Endodermal cell (in vitro differentiated cells): ENCODE results near the gene FOS. TPM values are rescaled to one million over a fixed set of nuclear protein-coding genes. Genes with fewer than 3 reads are reported as not detected.

ENCODE experiments used
- DNase-seq: peaks from one replicate; pipeline ENCODE4 v3.0.0-alpha.2; 2017
- H3K27ac ChIP-seq: 2 replicates; pipeline ENCODE4 v1.5.1; 2013; ENCODE audit warnings: mild to moderate bottlenecking, low read depth, low read length, moderate library complexity
- H3K27me3 ChIP-seq: 2 replicates; pipeline ENCODE4 v1.6.1; 2013; ENCODE audit warnings: mild to moderate bottlenecking, low read length, moderate library complexity; ENCODE audit not compliant: insufficient read depth, control insufficient read depth, poor library complexity, severe bottlenecking
- H3K36me3 ChIP-seq: 2 replicates; pipeline ENCODE4 v1.7.0; 2013; ENCODE audit warnings: mild to moderate bottlenecking, low read length, moderate library complexity; ENCODE audit not compliant: control insufficient read depth, insufficient read depth
- H3K4me1 ChIP-seq: one replicate; pipeline ENCODE4 v1.7.0; 2013; ENCODE audit warnings: low read length; ENCODE audit not compliant: control insufficient read depth, insufficient read depth
- H3K4me3 ChIP-seq: 2 replicates; pipeline ENCODE4 v1.5.1; 2013; ENCODE audit warnings: mild to moderate bottlenecking, low read length, moderate library complexity
- H3K9ac ChIP-seq: 2 replicates; pipeline ENCODE4 v1.6.1; 2013; ENCODE audit warnings: mild to moderate bottlenecking, low read length, moderate library complexity; ENCODE audit not compliant: poor library complexity, severe bottlenecking; ENCODE audit errors: extremely low read depth
- H3K9me3 ChIP-seq: 2 replicates; pipeline ENCODE4 v1.6.1; 2013; ENCODE audit warnings: mild to moderate bottlenecking, low read length, moderate library complexity; ENCODE audit not compliant: control insufficient read depth
- H3K27ac Mint-ChIP-seq: 2 replicates; pipeline ENCODE4 v1.8.0; 2020; ENCODE audit warnings: mixed read lengths
- H3K27me3 Mint-ChIP-seq: 2 replicates; pipeline ENCODE4 v1.8.0; 2021; ENCODE audit warnings: mild to moderate bottlenecking, mixed read lengths; ENCODE audit not compliant: insufficient read depth
- H3K36me3 Mint-ChIP-seq: 2 replicates; pipeline ENCODE4 v1.8.0; 2020; ENCODE audit warnings: low read depth, mixed read lengths
- H3K4me1 Mint-ChIP-seq: 2 replicates; pipeline ENCODE4 v1.8.0; 2020; ENCODE audit warnings: mixed read lengths
- H3K4me3 Mint-ChIP-seq: 2 replicates; pipeline ENCODE4 v1.8.0; 2020; ENCODE audit warnings: mild to moderate bottlenecking, moderate library complexity, mixed read lengths
- H3K9me3 Mint-ChIP-seq: 2 replicates; pipeline ENCODE4 v1.8.0; 2020; ENCODE audit warnings: mild to moderate bottlenecking, mixed read lengths
- WGBS, 2 experiments: methylation state at CpG; one replicate each; pipeline versions ENCODE4 v1.1.5 to v1.1.7; 2013; ENCODE audit warnings: missing lambda C conversion rate in 2 of 2, mixed read lengths in 1 of 2; ENCODE audit not compliant: insufficient coverage in 1 of 2, insufficient read length in 1 of 2; 5-methylcytosine and 5-hydroxymethylcytosine counted together
- total RNA-seq, 2 donors: library from RNA; stranded (reverse); fragmentation: NEBNext Ultra II Directional in 1 of 2; extraction: Animal tissue kit (Norgen Biotek cat#: 25700) in 1 of 2; gene quantifications; 2 replicates in 1 of 2; 3 replicates in 1 of 2; pipeline ENCODE4 v1.2.1, GENCODE V29; 2021
- TF ChIP-seq, protein P1 (sequence below): fragments of 200-600 bp; sonication (generic); conservative IDR thresholded peaks from 2 replicates; pipeline ENCODE4 v1.5.0; 2021; ENCODE audit warnings: antibody characterized with exemption, mild to moderate bottlenecking

The FOS gene
- total RNA-seq, 2 donors from 2014 or later, result 10.3 to 14.0 TPM

DNA sequence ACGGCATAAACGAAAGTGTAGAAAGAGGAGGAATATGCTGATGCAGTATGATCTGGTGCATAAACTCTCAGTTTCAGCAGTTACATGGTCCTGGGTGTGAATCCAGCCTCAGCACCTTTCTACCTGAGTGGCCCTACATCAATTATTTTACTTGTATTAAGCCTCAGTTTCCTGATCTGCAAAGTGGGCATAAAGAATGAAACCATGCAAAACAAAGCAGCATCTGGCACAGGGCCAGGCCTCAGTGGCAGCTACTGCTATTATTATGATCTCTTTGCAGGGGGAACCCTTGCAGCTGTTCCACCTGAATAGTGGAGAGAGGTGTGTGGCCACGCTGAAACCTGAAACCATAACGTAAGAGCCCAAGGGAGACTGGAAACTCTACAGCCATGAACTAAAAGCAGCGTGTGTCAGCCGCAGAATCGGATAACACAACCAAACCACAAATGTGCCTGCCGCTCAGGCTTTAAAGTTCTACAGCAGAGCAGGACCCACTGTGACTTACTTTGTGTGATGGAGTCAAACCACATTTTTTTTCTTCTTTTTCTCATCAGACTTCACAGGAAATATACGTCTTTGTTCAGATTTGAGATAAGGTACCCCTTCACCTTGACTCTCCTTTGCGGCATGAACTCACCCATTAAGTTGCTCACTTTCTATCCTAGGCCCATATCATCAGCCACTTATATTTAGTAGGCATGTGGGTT is 29.2 kb upstream of the FOS start:
- no peaks in the 10 kb centered on the region for H3K36me3 ChIP-seq
- Mint-ChIP-seq H3K27me3 (no peaks in the 10 kb centered on the region), H3K4me3 (no peak overlapping the region), H3K9me3 (no peaks in the 10 kb centered on the region), H3K36me3 (no peaks in the 10 kb centered on the region), H3K4me1 (peaks cover 10% of the 10 kb centered on the region), H3K27ac (no peak overlapping the region)
- H3K9ac ChIP-seq, result no peak overlapping the region
- no peaks in the 10 kb centered on the region for H3K9me3 ChIP-seq
- H3K27me3 ChIP-seq, result no peaks in the 10 kb centered on the region
- H3K4me1 ChIP-seq, result no peaks in the 10 kb centered on the region
- 90 to 92% methylated on average over 6 to 10 of the region's 10 CpGs for WGBS, 2 experiments
- no peak overlapping the region for H3K27ac ChIP-seq
- no peak overlapping the region for H3K4me3 ChIP-seq
- TF ChIP-seq, protein P1, sequence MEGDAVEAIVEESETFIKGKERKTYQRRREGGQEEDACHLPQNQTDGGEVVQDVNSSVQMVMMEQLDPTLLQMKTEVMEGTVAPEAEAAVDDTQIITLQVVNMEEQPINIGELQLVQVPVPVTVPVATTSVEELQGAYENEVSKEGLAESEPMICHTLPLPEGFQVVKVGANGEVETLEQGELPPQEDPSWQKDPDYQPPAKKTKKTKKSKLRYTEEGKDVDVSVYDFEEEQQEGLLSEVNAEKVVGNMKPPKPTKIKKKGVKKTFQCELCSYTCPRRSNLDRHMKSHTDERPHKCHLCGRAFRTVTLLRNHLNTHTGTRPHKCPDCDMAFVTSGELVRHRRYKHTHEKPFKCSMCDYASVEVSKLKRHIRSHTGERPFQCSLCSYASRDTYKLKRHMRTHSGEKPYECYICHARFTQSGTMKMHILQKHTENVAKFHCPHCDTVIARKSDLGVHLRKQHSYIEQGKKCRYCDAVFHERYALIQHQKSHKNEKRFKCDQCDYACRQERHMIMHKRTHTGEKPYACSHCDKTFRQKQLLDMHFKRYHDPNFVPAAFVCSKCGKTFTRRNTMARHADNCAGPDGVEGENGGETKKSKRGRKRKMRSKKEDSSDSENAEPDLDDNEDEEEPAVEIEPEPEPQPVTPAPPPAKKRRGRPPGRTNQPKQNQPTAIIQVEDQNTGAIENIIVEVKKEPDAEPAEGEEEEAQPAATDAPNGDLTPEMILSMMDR, result no peak
- no peak for DNase-seq

DNA sequence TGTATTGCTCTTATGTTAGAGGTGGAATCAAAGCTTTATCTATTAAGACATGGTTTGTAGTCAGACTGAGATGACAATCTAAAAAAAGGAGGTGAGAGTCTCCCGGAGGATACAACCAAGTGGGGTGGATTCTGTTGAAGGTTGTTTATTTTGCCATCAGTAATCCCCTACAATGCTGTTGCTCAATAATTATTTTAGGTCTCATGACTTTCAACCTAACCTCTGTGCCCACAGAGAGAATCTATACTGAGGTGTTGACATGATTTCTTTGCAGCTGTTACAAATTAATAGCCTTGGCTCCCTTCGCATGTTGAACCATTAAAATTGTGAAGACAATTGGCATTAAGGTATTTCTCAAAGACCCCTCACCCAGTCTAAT is 28.7 kb upstream of the FOS start:
- Mint-ChIP-seq H3K27me3 (no peaks in the 10 kb centered on the region), H3K4me1 (peaks cover 16% of the 10 kb centered on the region), H3K4me3 (no peak overlapping the region), H3K9me3 (no peaks in the 10 kb centered on the region), H3K27ac (no peak overlapping the region), H3K36me3 (no peaks in the 10 kb centered on the region)
- Histone ChIP-seq H3K9me3 (no peaks in the 10 kb centered on the region), H3K4me3 (no peak overlapping the region), H3K27ac (no peak overlapping the region), H3K36me3 (no peaks in the 10 kb centered on the region), H3K4me1 (no peaks in the 10 kb centered on the region), H3K27me3 (no peaks in the 10 kb centered on the region), H3K9ac (no peak overlapping the region)
- TF ChIP-seq, protein P1, result no peak
- no peak for DNase-seq
- WGBS, 2 experiments, result 90 to 92% methylated on average over 2 of the region's 2 CpGs

DNA sequence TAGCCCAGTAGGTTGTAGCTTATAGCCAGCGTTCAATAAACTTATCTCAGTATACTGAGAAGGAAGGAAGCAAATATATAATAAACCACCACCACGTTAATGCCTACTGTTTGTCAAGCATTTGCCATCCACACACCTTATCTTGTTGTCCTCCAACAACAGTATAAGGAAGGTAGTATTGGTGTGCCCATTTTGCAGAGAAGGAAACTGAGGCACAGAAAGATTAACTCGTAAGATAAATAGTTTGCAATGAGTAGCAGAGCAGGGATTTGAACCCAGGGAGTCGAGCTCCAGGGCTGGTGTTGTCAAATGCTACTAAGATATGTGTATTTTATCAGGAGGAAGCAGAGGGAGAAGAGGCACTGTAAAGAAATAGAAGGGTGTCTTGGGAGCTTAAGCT is 27.8 kb upstream of the FOS start:
- H3K4me3 Mint-ChIP-seq, result no peak overlapping the region
- no peaks in the 10 kb centered on the region for H3K36me3 Mint-ChIP-seq
- no peak overlapping the region for H3K27ac ChIP-seq
- no peaks in the 10 kb centered on the region for H3K27me3 Mint-ChIP-seq
- WGBS, 2 experiments, result 84 to 85% methylated on average over 3 of the region's 4 CpGs
- TF ChIP-seq, protein P1, result no peak
- H3K9me3 ChIP-seq, result no peaks in the 10 kb centered on the region
- H3K4me1 Mint-ChIP-seq, result peaks cover 20% of the 10 kb centered on the region
- H3K9ac ChIP-seq, result no peak overlapping the region
- H3K4me3 ChIP-seq, result no peak overlapping the region
- no peak for DNase-seq
- H3K27ac Mint-ChIP-seq, result no peak overlapping the region
- no peaks in the 10 kb centered on the region for H3K27me3 ChIP-seq
- no peaks in the 10 kb centered on the region for H3K4me1 ChIP-seq
- no peaks in the 10 kb centered on the region for H3K36me3 ChIP-seq
- no peaks in the 10 kb centered on the region for H3K9me3 Mint-ChIP-seq
